ENCODE measurements around the gene APP.

The APP gene

DNA sequence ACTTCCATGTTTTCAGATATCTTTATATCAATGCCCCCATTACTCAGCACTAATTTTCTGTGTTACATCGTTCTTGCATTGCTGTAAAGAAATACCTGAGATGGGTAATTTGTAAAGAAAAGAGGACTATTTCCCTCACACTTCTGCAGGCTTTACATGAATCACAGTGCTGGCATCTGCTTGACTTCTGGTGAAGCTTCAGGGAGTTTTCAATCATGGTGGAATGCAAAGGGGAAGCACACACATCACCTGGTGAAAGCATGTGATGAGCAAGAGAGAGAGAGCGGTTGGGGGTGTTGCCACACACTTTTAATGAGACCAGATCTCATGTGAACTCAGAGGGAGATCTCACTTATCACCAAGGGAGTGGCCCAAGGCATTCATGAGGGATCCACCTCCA is 14.9 kb upstream of the APP start:
- no peaks in the 10 kb centered on the region for H3K36me3 ChIP-seq (ENCODE audit: control insufficient read depth, insufficient read depth, low read length)
- H3K4me2 ChIP-seq (ENCODE audit: low read length), result no peak overlapping the region
- H3K79me2 ChIP-seq, result no peaks in the 10 kb centered on the region
- H3K4me1 ChIP-seq, result no peaks in the 10 kb centered on the region
- H3K9ac ChIP-seq, result no peak overlapping the region
- no peak overlapping the region for H2AFZ ChIP-seq
- no peak overlapping the region for H3K4me3 ChIP-seq (ENCODE audit: low read depth, low read length)
- H3K9me3 ChIP-seq (ENCODE audit: control insufficient read depth, low read length), result no peaks in the 10 kb centered on the region
- H3K27me3 ChIP-seq (ENCODE audit: control insufficient read depth, insufficient read depth, low read length), result no peaks in the 10 kb centered on the region
- H3K27ac ChIP-seq, result no peak overlapping the region
- TF ChIP-seq, protein P1, sequence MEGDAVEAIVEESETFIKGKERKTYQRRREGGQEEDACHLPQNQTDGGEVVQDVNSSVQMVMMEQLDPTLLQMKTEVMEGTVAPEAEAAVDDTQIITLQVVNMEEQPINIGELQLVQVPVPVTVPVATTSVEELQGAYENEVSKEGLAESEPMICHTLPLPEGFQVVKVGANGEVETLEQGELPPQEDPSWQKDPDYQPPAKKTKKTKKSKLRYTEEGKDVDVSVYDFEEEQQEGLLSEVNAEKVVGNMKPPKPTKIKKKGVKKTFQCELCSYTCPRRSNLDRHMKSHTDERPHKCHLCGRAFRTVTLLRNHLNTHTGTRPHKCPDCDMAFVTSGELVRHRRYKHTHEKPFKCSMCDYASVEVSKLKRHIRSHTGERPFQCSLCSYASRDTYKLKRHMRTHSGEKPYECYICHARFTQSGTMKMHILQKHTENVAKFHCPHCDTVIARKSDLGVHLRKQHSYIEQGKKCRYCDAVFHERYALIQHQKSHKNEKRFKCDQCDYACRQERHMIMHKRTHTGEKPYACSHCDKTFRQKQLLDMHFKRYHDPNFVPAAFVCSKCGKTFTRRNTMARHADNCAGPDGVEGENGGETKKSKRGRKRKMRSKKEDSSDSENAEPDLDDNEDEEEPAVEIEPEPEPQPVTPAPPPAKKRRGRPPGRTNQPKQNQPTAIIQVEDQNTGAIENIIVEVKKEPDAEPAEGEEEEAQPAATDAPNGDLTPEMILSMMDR (IDR thresholded peaks at IDR 0.05), result no peak

DNA sequence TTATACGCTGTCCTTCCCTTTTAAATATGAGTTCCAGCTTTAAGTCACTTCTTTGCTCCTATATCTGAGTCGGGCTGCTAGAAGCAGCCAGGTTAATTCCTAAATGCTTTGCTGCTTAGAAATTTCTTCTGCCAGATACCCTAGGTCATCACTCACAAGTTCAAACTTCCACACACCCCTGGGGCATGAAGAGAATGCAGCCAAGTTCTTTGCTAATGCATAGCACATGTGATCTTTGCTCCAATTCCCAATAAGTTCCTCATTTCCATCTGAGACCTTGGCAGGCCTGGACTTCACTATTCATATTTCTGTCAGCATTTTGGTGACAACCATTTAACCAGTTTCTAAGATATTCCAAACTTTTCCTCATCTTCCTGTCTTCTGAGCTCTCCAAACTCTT is 14.5 kb upstream of the APP start:
- no peaks in the 10 kb centered on the region for H3K79me2 ChIP-seq
- no peaks in the 10 kb centered on the region for H3K9me3 ChIP-seq (ENCODE audit: control insufficient read depth, low read length)
- H2AFZ ChIP-seq, result no peak overlapping the region
- H3K36me3 ChIP-seq (ENCODE audit: control insufficient read depth, insufficient read depth, low read length), result no peaks in the 10 kb centered on the region
- no peak overlapping the region for H3K4me3 ChIP-seq (ENCODE audit: low read depth, low read length)
- no peak overlapping the region for H3K9ac ChIP-seq
- no peaks in the 10 kb centered on the region for H3K4me1 ChIP-seq
- no peak overlapping the region for H3K27ac ChIP-seq
- H3K4me2 ChIP-seq (ENCODE audit: low read length), result no peak overlapping the region
- TF ChIP-seq, protein P1 (IDR thresholded peaks at IDR 0.05), result no peak
- H3K27me3 ChIP-seq (ENCODE audit: control insufficient read depth, insufficient read depth, low read length), result no peaks in the 10 kb centered on the region

DNA sequence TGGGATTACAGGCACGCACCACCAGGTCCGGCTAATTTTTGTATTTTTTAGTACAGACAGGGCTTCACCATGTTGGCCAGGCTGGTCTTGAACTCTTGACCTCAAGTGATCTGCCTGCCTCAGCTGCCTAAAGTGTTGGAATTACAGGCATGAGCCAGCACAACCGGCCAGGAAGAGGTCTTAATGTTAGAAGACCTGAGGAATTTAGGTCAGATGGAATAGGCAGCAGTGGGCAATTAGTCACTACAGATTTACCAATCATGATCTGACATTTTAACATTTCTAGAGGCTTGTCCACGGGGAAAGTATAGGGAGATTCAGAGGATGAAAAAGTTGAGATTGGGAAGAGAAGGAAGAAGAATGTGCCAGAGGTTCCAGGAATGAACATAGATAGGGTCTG is 8.9 kb upstream of the APP start:
- H3K27ac ChIP-seq, result no peak overlapping the region
- H3K36me3 ChIP-seq (ENCODE audit: control insufficient read depth, insufficient read depth, low read length), result no peaks in the 10 kb centered on the region
- H3K79me2 ChIP-seq, result no peaks in the 10 kb centered on the region
- H3K27me3 ChIP-seq (ENCODE audit: control insufficient read depth, insufficient read depth, low read length), result no peaks in the 10 kb centered on the region
- no peak overlapping the region for H2AFZ ChIP-seq
- TF ChIP-seq, protein P1 (IDR thresholded peaks at IDR 0.05), result no peak
- no peaks in the 10 kb centered on the region for H3K4me1 ChIP-seq
- H3K9me3 ChIP-seq (ENCODE audit: control insufficient read depth, low read length), result no peaks in the 10 kb centered on the region
- no peak overlapping the region for H3K9ac ChIP-seq
- no peak overlapping the region for H3K4me3 ChIP-seq (ENCODE audit: low read depth, low read length)
- no peak overlapping the region for H3K4me2 ChIP-seq (ENCODE audit: low read length)

DNA sequence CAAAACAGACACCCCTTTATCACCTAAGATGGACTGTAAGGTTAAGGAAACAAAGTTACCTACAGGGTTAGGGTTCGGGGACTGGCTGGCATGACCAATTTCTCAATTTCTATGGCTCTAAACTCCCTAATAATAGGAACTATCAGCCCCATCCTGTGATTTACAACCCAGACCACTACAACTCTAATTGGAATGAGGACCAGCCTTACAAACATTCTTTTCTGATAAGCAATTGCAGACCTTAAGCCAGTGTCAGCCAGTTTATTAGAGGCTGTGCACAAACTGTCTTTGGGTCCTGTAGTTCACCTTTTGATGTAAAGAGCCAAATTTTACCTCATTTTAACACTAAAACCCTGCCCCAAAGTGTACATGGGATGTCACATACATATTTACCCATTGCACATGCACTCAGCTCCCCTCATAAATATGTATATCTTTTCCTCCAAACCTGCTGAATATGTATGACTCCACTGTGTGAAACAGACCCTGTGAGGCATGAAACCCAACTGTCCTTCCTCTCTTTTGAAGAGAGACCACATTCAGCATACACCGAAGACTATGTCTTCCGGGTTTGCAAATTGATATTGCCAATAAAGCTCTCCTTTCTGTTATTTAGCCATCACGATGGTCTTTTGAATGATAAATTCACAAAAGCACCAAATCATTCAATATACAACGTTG is 7.3 kb upstream of the APP start:
- Histone ChIP-seq H3K36me3 (ENCODE audit: control insufficient read depth, insufficient read depth, low read length) (no peaks in the 10 kb centered on the region), H3K4me1 (no peaks in the 10 kb centered on the region), H3K27ac (no peak overlapping the region), H3K9ac (no peak overlapping the region), H2AFZ (no peak overlapping the region), H3K27me3 (ENCODE audit: control insufficient read depth, insufficient read depth, low read length) (no peaks in the 10 kb centered on the region), H3K79me2 (no peaks in the 10 kb centered on the region), H3K4me3 (ENCODE audit: low read depth, low read length) (no peak overlapping the region), H3K9me3 (ENCODE audit: control insufficient read depth, low read length) (no peaks in the 10 kb centered on the region), H3K4me2 (ENCODE audit: low read length) (no peak overlapping the region)
- TF ChIP-seq, protein P1 (IDR thresholded peaks at IDR 0.05), result no peak

DNA sequence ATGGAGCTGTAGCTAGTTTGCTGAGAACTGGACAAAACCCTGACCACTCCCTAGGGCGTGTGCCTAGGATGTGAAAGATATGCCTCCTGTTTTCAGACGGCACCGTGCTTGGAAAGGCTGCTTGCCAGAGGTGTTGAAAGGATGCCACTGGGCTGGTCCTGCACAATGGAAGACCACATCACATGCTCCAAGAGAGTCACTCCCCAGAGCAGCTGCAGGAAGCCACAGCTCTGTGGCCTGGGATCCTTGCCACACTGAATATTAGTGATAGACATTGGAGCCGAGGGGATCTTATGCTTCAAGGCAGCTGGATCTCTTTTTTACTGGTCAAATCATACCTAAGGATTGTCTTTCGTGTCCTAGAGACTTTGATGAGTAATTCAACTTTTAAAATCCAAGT is 6.6 kb upstream of the APP start:
- Histone ChIP-seq H3K79me2 (no peaks in the 10 kb centered on the region), H3K4me2 (ENCODE audit: low read length) (no peak overlapping the region), H2AFZ (no peak overlapping the region), H3K27ac (no peak overlapping the region), H3K9me3 (ENCODE audit: control insufficient read depth, low read length) (no peaks in the 10 kb centered on the region), H3K36me3 (ENCODE audit: control insufficient read depth, insufficient read depth, low read length) (no peaks in the 10 kb centered on the region), H3K4me3 (ENCODE audit: low read depth, low read length) (no peak overlapping the region), H3K9ac (no peak overlapping the region), H3K27me3 (ENCODE audit: control insufficient read depth, insufficient read depth, low read length) (no peaks in the 10 kb centered on the region), H3K4me1 (no peaks in the 10 kb centered on the region)
- TF ChIP-seq, protein P1 (IDR thresholded peaks at IDR 0.05), result no peak

All from parathyroid adenoma (tissue), 2 donors.